Measurements from ENCODE around the gene TET1.
"Not testable (repeated sequence)": the region's sequence is repeated elsewhere in the genome, so short reads cannot be mapped to it uniquely, and the experiment has no call there.

Gene TET1

GRCh38 chr10:68617691-68618090 is 57.6 kb downstream of the TET1 start:
- not testable (repeated sequence) for DNase-seq

GRCh38 chr10:68618234-68618633 is 58.1 kb downstream of the TET1 start:
- no peak for DNase-seq

- DNase-seq, result no peak
These were observed 59.5 kb downstream of the TET1 start for GRCh38 chr10:68619595-68619994.

- no peak for DNase-seq
These were observed 65.3 kb downstream of the TET1 start for GRCh38 chr10:68625316-68625921.

- peak; percentile 7 for DNase-seq
These were observed 68.5 kb downstream of the TET1 start for GRCh38 chr10:68628576-68629127.

GRCh38 chr10:68632271-68632560 is 72.1 kb downstream of the TET1 start:
- DNase-seq, result not testable (repeated sequence)

GRCh38 chr10:68633281-68633680 is 73.1 kb downstream of the TET1 start:
- no peak for DNase-seq

- DNase-seq, result no peak
These were observed 73.8 kb downstream of the TET1 start for GRCh38 chr10:68633816-68634466.

- DNase-seq, result no peak
These were observed 76.2 kb downstream of the TET1 start for GRCh38 chr10:68636335-68636734.

GRCh38 chr10:68643550-68643949 is 83.4 kb downstream of the TET1 start:
- not testable (repeated sequence) for DNase-seq

- peak; percentile 95 for DNase-seq
These were observed 87.7 kb downstream of the TET1 start for GRCh38 chr10:68647672-68648341.

- DNase-seq, result no peak
These were observed 95.5 kb downstream of the TET1 start for GRCh38 chr10:68655620-68656126.

GRCh38 chr10:68665841-68666240 is 105.7 kb downstream of the TET1 start:
- DNase-seq, result peak; percentile 69

GRCh38 chr10:68666280-68666760 is 106.2 kb downstream of the TET1 start:
- peak; percentile 96 for DNase-seq

- no peak for DNase-seq
These were observed 108.1 kb downstream of the TET1 start for GRCh38 chr10:68668231-68668630.

- DNase-seq, result no peak
These were observed 108.8 kb downstream of the TET1 start for GRCh38 chr10:68668972-68669371.

GRCh38 chr10:68684413-68684812 is 124.3 kb downstream of the TET1 start:
- DNase-seq, result no peak

- no peak for DNase-seq
These were observed 135.9 kb downstream of the TET1 start for GRCh38 chr10:68696018-68696417.

GRCh38 chr10:68697106-68697505 is 137.0 kb downstream of the TET1 start:
- no peak for DNase-seq

GRCh38 chr10:68700197-68700596 is 140.1 kb downstream of the TET1 start:
- no peak for DNase-seq

GRCh38 chr10:68705548-68705947 is 145.4 kb downstream of the TET1 start:
- no peak for DNase-seq

GRCh38 chr10:68708987-68709386 is 148.8 kb downstream of the TET1 start:
- not testable (repeated sequence) for DNase-seq

GRCh38 chr10:68713065-68713464 is 152.9 kb downstream of the TET1 start:
- DNase-seq, result not testable (repeated sequence)

- no peak for DNase-seq
These were observed 157.3 kb downstream of the TET1 start for GRCh38 chr10:68717435-68717834.

All from HCEC 1CT (cell line).